ENCODE results near the gene PRTFDC1.

GRCh38 chr10:24872049-24872789, 80.2 kb downstream of the PRTFDC1 start:
- TF ChIP-seq CTCF (IDR thresholded peaks at IDR 0.05 in 4 of 5, conservative IDR thresholded peaks at IDR 0.05 in 1 of 5) (no peak), POLR2A (IDR thresholded peaks at IDR 0.05) (no peak)
